SIG-M5 (cell line): ENCODE results near the gene NFIC.
"Not testable (repeated sequence)": the region's sequence is repeated elsewhere in the genome, so short reads cannot be mapped to it uniquely, and the experiment has no call there.

Experiments
- DNase-seq: peaks from one replicate; lab custom pipeline; 2025; lab: John Stamatoyannopoulos, UW

Gene NFIC

GRCh38 chr19:3452942-3453214 lies 86.5 kb downstream of the NFIC start:
- not testable (repeated sequence) for DNase-seq

GRCh38 chr19:3453840-3454239 lies 87.5 kb downstream of the NFIC start:
- DNase-seq: no peak

- DNase-seq: no peak
Observed at GRCh38 chr19:3454656-3455392, 88.4 kb downstream of the NFIC start.

GRCh38 chr19:3455393-3455955 lies 89.1 kb downstream of the NFIC start:
- no peak for DNase-seq

- no peak for DNase-seq
Observed at GRCh38 chr19:3455960-3456601, 89.7 kb downstream of the NFIC start.

GRCh38 chr19:3456925-3457527 lies 90.6 kb downstream of the NFIC start:
- DNase-seq: no peak

- DNase-seq: no peak
Observed at GRCh38 chr19:3457528-3458228, 91.3 kb downstream of the NFIC start.

GRCh38 chr19:3458229-3459088 lies 92.1 kb downstream of the NFIC start:
- no peak for DNase-seq

- no peak for DNase-seq
Observed at GRCh38 chr19:3459089-3459881, 92.9 kb downstream of the NFIC start.

- no peak for DNase-seq
Observed at GRCh38 chr19:3459965-3460582, 93.7 kb downstream of the NFIC start.

- no peak for DNase-seq
Observed at GRCh38 chr19:3462991-3463713, 96.8 kb downstream of the NFIC start.

GRCh38 chr19:3463714-3464586 lies 97.6 kb downstream of the NFIC start:
- no peak for DNase-seq

- no peak for DNase-seq
Observed at GRCh38 chr19:3464587-3465235, 98.3 kb downstream of the NFIC start.

GRCh38 chr19:3465552-3465951 lies 99.2 kb downstream of the NFIC start:
- no peak for DNase-seq

- no peak for DNase-seq
Observed at GRCh38 chr19:3466635-3467034, 100.3 kb downstream of the NFIC start.

- DNase-seq: no peak
Observed at GRCh38 chr19:3467437-3468198, 101.2 kb downstream of the NFIC start.

- DNase-seq: no peak
Observed at GRCh38 chr19:3468211-3468610, 101.8 kb downstream of the NFIC start.
